Cardiac muscle cell (in vitro differentiated cells and primary cell): ENCODE measurements around the gene CLDND2. TPM values are rescaled to one million over a fixed set of nuclear protein-coding genes. Genes with fewer than 3 reads are reported as not detected.

Source experiments
- DNase-seq, 2 donors: peaks; one replicate each; pipeline versions ENCODE4 v3.0.0 to v3.0.0-alpha.2; 2010 to 2017; ENCODE audit warnings: low read depth in 1 of 2, low spot score in 1 of 2
- H3K27ac ChIP-seq: fragments of 200-600 bp; sonication (generic); 2 replicates; pipeline ENCODE4 v1.5.1; 2016
- H3K27me3 ChIP-seq: fragments of 200-600 bp; sonication (generic); 2 replicates; pipeline ENCODE4 v1.6.0; 2016; ENCODE audit warnings: control low read depth
- H3K36me3 ChIP-seq: fragments of 200-600 bp; sonication (generic); 2 replicates; pipeline ENCODE4 v1.5.1; 2016; ENCODE audit warnings: control low read depth
- H3K4me1 ChIP-seq: fragments of 200-600 bp; sonication (generic); 2 replicates; pipeline ENCODE4 v1.8.1; 2017; ENCODE audit warnings: low read depth, mild to moderate bottlenecking, mixed run types
- H3K4me3 ChIP-seq: fragments of 200-600 bp; sonication (generic); 2 replicates; pipeline ENCODE4 v1.5.1; 2016; ENCODE audit warnings: mild to moderate bottlenecking
- H3K9me3 ChIP-seq: fragments of 200-600 bp; sonication (generic); 2 replicates; pipeline ENCODE4 v1.5.1; 2017; ENCODE audit warnings: low read depth, mild to moderate bottlenecking, control low read depth
- polyA plus RNA-seq: library from polyadenylated mRNA; unstranded; fragments of >200 nt; fragmentation: Nextera tagmentation; extraction: Ambion mirVana; gene quantifications from 2 replicates; pipeline ENCODE4 v1.2.1, GENCODE V29; 2016
- total RNA-seq: library from RNA; depleted of rRNA; stranded (reverse); fragments of >200 nt; gene quantifications from 2 replicates; pipeline ENCODE4 v1.2.3, GENCODE V29; 2016
- TF ChIP-seq, protein P1 (sequence below): IDR thresholded peaks from 2 replicates; pipeline ENCODE4 v1.5.1; 2012; ENCODE audit warnings: low read depth, mild to moderate bottlenecking, low read length

CLDND2 gene
- total and polyA plus RNA-seq, 2 experiments from 2014 or later: 0.45 to 22.3 TPM

DNA sequence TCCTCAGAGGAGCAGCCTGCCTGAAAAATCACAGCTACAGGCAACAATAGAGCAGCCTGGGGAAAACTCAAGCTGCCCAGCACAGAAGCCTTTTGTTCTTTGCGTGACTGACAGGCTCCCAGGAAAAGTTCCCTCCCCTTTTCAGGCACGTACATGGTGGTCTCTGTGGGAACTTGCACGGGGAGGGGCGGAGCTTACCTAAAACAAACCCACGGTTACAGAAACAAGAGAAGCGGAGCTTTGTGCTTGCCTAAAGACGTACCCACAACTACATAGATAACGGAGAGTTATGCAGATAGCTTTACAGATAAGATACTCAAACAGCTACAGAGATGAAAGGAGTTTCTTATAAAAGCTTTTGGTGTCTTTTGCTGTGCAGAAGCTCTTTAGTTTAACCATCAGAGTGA lies 14.1 kb downstream of the CLDND2 start:
- H3K27ac ChIP-seq: peak overlapping the region; percentile 92
- TF ChIP-seq, protein P1, sequence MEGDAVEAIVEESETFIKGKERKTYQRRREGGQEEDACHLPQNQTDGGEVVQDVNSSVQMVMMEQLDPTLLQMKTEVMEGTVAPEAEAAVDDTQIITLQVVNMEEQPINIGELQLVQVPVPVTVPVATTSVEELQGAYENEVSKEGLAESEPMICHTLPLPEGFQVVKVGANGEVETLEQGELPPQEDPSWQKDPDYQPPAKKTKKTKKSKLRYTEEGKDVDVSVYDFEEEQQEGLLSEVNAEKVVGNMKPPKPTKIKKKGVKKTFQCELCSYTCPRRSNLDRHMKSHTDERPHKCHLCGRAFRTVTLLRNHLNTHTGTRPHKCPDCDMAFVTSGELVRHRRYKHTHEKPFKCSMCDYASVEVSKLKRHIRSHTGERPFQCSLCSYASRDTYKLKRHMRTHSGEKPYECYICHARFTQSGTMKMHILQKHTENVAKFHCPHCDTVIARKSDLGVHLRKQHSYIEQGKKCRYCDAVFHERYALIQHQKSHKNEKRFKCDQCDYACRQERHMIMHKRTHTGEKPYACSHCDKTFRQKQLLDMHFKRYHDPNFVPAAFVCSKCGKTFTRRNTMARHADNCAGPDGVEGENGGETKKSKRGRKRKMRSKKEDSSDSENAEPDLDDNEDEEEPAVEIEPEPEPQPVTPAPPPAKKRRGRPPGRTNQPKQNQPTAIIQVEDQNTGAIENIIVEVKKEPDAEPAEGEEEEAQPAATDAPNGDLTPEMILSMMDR: no peak
- DNase-seq: peak; percentile 82 to 85

DNA sequence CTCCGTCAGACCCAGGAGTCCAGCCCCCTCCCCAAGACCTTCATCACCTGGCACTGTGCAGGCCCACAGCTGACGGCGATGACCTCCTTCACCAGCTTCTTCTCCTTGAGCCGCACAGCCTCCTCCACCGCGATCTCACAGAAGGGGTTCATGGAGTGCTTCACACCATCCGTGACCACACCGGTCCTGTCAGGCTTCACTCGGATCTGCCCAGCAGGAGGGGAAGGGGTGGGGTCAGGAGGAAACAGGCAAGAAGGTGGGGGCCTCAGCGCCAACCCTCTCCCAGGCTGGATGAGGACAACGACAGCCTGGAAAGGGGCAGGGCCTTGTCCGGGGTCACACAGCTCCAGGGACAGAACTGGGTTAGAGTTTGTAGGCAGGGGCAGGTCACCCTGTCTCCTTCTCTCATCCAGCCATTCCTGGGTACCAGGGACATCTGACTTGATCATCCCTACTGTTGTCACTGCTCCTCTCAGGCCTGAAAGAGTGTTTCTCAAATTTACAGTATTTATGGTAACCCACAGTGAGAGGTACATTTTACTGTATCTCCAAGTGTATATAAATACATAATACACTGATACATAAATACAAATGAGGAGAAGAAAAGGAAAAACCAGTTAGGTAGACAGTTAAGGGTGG lies 14.6 kb downstream of the CLDND2 start:
- H3K27ac ChIP-seq: peak overlapping the region; percentile 92
- no peak for DNase-seq
- H3K4me1 ChIP-seq: peaks cover 7% of the 10 kb centered on the region
- H3K27me3 ChIP-seq: no peaks in the 10 kb centered on the region
- H3K36me3 ChIP-seq: peaks cover 2% of the 10 kb centered on the region
- no peak overlapping the region for H3K4me3 ChIP-seq
- TF ChIP-seq, protein P1: no peak
- no peaks in the 10 kb centered on the region for H3K9me3 ChIP-seq

More for the DNA sequence above, 14.1 kb downstream of the CLDND2 start:
- Histone ChIP-seq H3K27me3 (no peaks in the 10 kb centered on the region), H3K4me1 (peaks cover 7% of the 10 kb centered on the region), H3K9me3 (no peaks in the 10 kb centered on the region), H3K4me3 (no peak overlapping the region), H3K36me3 (peaks cover 2% of the 10 kb centered on the region)

- no peaks in the 10 kb centered on the region for H3K9me3 ChIP-seq
- TF ChIP-seq, protein P1: no peak
- peaks cover 2% of the 10 kb centered on the region for H3K36me3 ChIP-seq
- DNase-seq: no peak
- H3K4me3 ChIP-seq: no peak overlapping the region
- no peak overlapping the region for H3K27ac ChIP-seq
- no peaks in the 10 kb centered on the region for H3K27me3 ChIP-seq
- peaks cover 7% of the 10 kb centered on the region for H3K4me1 ChIP-seq
These were observed 15.9 kb downstream of the CLDND2 start for GRCh38 chr19:51352783-51353360.

GRCh38 chr19:51351266-51351990 lies 17.4 kb downstream of the CLDND2 start:
- Histone ChIP-seq H3K27ac (no peak overlapping the region), H3K36me3 (peaks cover 2% of the 10 kb centered on the region), H3K27me3 (no peaks in the 10 kb centered on the region), H3K4me1 (peaks cover 7% of the 10 kb centered on the region), H3K4me3 (no peak overlapping the region), H3K9me3 (no peaks in the 10 kb centered on the region)
- TF ChIP-seq, protein P1: no peak
- DNase-seq: no peak

DNA sequence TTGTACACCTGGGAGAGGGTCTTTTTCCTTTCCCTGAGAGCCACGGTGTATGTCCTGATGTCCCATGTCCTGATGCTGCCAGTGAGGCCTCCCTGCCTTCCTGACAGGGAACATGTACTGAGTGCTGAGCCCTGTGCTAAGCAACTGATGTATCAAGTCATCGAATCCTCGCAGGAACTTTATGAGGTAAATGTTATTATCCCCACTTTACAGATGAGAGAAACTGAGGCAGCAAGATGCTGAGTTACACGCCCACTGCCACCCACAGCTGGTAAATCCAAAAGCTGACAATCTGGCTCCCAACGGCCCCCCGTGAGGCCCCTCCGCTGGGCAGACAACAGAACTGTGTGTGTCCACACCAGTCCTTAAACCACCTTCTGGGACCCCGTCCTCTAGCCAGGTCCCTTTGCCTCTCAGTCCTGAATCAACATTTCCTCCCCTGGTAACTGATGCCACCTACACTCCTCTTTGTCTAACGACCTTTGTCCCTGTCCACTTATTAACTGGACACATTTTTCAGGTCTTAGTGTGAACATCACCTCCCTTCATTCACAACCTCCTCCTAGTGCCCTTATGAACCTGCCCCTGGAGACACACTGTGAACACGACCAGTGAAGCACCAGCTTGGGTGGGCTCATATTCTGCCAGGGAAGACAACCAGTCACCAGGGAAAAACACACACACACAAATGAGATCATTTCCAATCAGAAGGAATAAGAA lies 21.4 kb downstream of the CLDND2 start:
- no peaks in the 10 kb centered on the region for H3K27me3 ChIP-seq
- TF ChIP-seq, protein P1: no peak
- no peak overlapping the region for H3K4me3 ChIP-seq
- no peaks in the 10 kb centered on the region for H3K9me3 ChIP-seq
- no peak overlapping the region for H3K27ac ChIP-seq
- DNase-seq: no peak
- H3K36me3 ChIP-seq: peaks cover 5% of the 10 kb centered on the region
- H3K4me1 ChIP-seq: peaks cover 3% of the 10 kb centered on the region
